GM12891 (cell line): ENCODE measurements around the gene XRCC3.

ENCODE experiments used
- POLR2AphosphoS5 ChIP-seq: IDR thresholded peaks from 2 replicates; pipeline ENCODE4 v1.6.1; 2011; ENCODE audit warnings: low read depth, low read length, control low read depth
- SPI1 ChIP-seq: IDR thresholded peaks from 2 replicates; pipeline ENCODE4 v1.6.1; 2011; ENCODE audit warnings: low read depth, low read length, control low read depth

DNA sequence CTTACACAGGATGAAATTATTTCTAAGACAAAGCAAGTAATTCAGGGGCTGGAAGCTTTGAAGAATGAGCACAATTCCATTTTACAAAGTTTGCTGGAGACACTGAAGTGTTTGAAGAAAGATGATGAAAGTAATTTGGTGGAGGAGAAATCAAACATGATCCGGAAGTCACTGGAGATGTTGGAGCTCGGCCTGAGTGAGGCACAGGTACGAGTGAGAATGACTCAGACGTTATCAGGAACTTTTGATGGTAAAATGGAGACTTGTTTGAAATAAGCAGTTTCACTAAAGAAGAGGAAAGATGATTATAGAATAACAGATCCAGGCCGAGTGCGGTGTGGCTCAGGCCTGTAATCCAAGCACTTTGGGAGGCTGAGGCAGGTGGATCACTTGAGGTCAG lies 60.6 kb downstream of the XRCC3 start:
- TF ChIP-seq POLR2AphosphoS5 (no peak), SPI1 (no peak)
